Measurements from ENCODE around the gene C16orf87.

GRCh38 chr16:46853713-46854443 is 22.9 kb upstream of the C16orf87 start:
- no peak for TF ChIP-seq ZFP3 (CRISPR knock-in tag; IDR thresholded peaks at IDR 0.05)
- TF ChIP-seq SNAI2 (CRISPR knock-in tag; IDR thresholded peaks at IDR 0.05): no peak
- no peak for TF ChIP-seq GLIS3 (CRISPR knock-in tag; IDR thresholded peaks at IDR 0.05)
